Measurements from ENCODE around the gene HRAS. TPM values are rescaled to one million over a fixed set of nuclear protein-coding genes. Genes with fewer than 3 reads are reported as not detected.

Gene HRAS
- polyA plus RNA-seq, 3 donors, result 10.1 to 32.9 (median 10.3) TPM

DNA sequence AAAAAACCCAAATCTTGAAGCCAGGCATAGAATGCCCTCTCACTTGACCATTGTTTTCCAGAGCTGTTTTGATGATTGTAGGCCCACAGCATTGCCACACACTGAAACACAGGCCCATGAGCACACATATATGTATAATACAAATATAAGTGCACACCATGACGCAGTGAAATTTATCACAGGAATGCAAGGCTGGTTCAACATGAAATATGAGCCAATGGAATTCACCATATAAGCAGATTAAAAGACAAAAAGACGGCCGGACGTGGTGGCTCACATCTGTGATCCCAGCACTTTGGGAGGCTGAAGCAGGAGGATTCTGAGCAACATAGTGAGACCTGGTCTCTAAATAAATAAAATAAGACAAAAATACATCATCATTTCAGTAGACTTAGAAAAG lies 19.0 kb downstream of the HRAS start:
- Histone ChIP-seq H3K36me3 (replicated peaks in 1 of 2; ENCODE audit: control insufficient read depth in 1 of 2, insufficient read depth in 2 of 2, low read length in 2 of 2) (no peaks in the 10 kb centered on the region), H3K27ac (ENCODE audit: low read depth in 1 of 2, low read length in 2 of 2) (no peak overlapping the region), H3K9ac (ENCODE audit: insufficient read depth, low read length, poor library complexity, severe bottlenecking) (no peak overlapping the region), H3K9me3 (replicated peaks in 1 of 2; ENCODE audit: control insufficient read depth in 1 of 2, insufficient read depth in 1 of 2, low read length in 2 of 2) (peaks cover 5 to 16% of the 10 kb centered on the region in 2 donors), H3K27me3 (ENCODE audit: control insufficient read depth in 2 of 2, insufficient read depth in 2 of 2, low read length in 2 of 2) (no peaks in the 10 kb centered on the region), H3K4me2 (replicated peaks; ENCODE audit: extremely low read depth, low read length, poor library complexity, severe bottlenecking) (no peak overlapping the region), H3K4me3 (replicated peaks in 1 of 3; ENCODE audit: low read depth in 2 of 3, low read length in 3 of 3) (no peak overlapping the region), H4K20me1 (ENCODE audit: insufficient read depth, low read length) (no peaks in the 10 kb centered on the region), H3K79me2 (ENCODE audit: insufficient read depth, low read length) (no peaks in the 10 kb centered on the region), H3K4me1 (ENCODE audit: control insufficient read depth in 1 of 2, insufficient read depth in 2 of 2, low read length in 2 of 2) (peaks cover 25 to 27% of the 10 kb centered on the region in 2 donors), H2AFZ (ENCODE audit: insufficient read depth, low read depth, low read length, poor library complexity, severe bottlenecking) (no peak overlapping the region)
- intact Hi-C loops (cut with micrococcal nuclease), result no loop called here
- no peak overlapping the region for H3K27ac Mint-ChIP-seq
- peaks cover 30% of the 10 kb centered on the region for H3K4me1 Mint-ChIP-seq
- H3K36me3 Mint-ChIP-seq, result peaks cover 12 to 35% of the 10 kb centered on the region in 2 donors
- no peak overlapping the region for H3K4me3 Mint-ChIP-seq
- H3K9me3 Mint-ChIP-seq, result peaks cover 12 to 19% (median 14%) of the 10 kb centered on the region in 7 donors
- no peak for DNase-seq
- peaks cover 0 to 5% (median 3%) of the 10 kb centered on the region in 3 donors for H3K27me3 Mint-ChIP-seq (ENCODE audit: low read depth in 3 of 3)
- no peak for TF ChIP-seq CTCF (IDR thresholded peaks at IDR 0.05)
- no CpG with 5 or more reads among the region's 4 CpGs for WGBS (ENCODE audit: insufficient coverage)

DNA sequence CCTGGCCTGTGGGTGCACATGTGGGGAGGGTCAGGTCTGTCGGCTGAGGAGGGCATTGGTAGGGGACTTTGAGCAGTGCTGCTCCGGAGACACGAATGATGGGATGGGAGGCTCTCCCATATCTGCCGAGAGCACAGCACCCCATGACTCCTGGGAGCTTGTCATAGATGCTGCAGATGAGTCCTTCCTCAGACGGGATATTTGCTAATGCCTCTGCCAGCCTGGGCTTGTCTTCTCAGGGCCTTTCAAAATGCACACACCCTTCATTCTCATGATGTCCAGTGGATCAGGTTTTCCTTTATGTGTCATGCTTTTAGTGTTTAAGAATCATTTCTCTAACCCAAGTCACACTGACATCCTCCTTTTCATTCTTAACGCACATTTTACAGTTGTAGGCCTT lies 20.2 kb downstream of the HRAS start:
- Mint-ChIP-seq H3K36me3 (peaks cover 12 to 46% of the 10 kb centered on the region in 2 donors), H3K27me3 (ENCODE audit: low read depth in 3 of 3) (peaks cover 0 to 5% (median 3%) of the 10 kb centered on the region in 3 donors), H3K4me1 (peaks cover 30% of the 10 kb centered on the region), H3K4me3 (no peak overlapping the region), H3K27ac (peak overlapping the region in 1 of 7 donors; percentile 68), H3K9me3 (peaks cover 12 to 19% (median 13%) of the 10 kb centered on the region in 7 donors)
- WGBS (ENCODE audit: insufficient coverage), result 76% methylated on average over 5 of the region's 6 CpGs
- Histone ChIP-seq H3K79me2 (ENCODE audit: insufficient read depth, low read length) (no peaks in the 10 kb centered on the region), H4K20me1 (ENCODE audit: insufficient read depth, low read length) (no peaks in the 10 kb centered on the region), H3K4me1 (ENCODE audit: control insufficient read depth in 1 of 2, insufficient read depth in 2 of 2, low read length in 2 of 2) (peaks cover 25 to 27% of the 10 kb centered on the region in 2 donors), H3K9ac (ENCODE audit: insufficient read depth, low read length, poor library complexity, severe bottlenecking) (no peak overlapping the region), H3K4me3 (replicated peaks in 1 of 3; ENCODE audit: low read depth in 2 of 3, low read length in 3 of 3) (no peak overlapping the region), H2AFZ (ENCODE audit: insufficient read depth, low read depth, low read length, poor library complexity, severe bottlenecking) (no peak overlapping the region), H3K4me2 (replicated peaks; ENCODE audit: extremely low read depth, low read length, poor library complexity, severe bottlenecking) (no peak overlapping the region), H3K27me3 (ENCODE audit: control insufficient read depth in 2 of 2, insufficient read depth in 2 of 2, low read length in 2 of 2) (no peaks in the 10 kb centered on the region), H3K27ac (ENCODE audit: low read depth in 1 of 2, low read length in 2 of 2) (no peak overlapping the region), H3K9me3 (replicated peaks in 1 of 2; ENCODE audit: control insufficient read depth in 1 of 2, insufficient read depth in 1 of 2, low read length in 2 of 2) (peaks cover 5 to 16% of the 10 kb centered on the region in 2 donors), H3K36me3 (replicated peaks in 1 of 2; ENCODE audit: control insufficient read depth in 1 of 2, insufficient read depth in 2 of 2, low read length in 2 of 2) (peaks cover 0 to 2% of the 10 kb centered on the region in 2 donors)
- intact Hi-C loops (cut with micrococcal nuclease), result no loop called here
- no peak for DNase-seq
- no peak for TF ChIP-seq CTCF (IDR thresholded peaks at IDR 0.05)

Measured in CD14-positive monocyte (primary cell).